ENCODE data around the gene SRPK3.

- TF ChIP-seq, protein P1, sequence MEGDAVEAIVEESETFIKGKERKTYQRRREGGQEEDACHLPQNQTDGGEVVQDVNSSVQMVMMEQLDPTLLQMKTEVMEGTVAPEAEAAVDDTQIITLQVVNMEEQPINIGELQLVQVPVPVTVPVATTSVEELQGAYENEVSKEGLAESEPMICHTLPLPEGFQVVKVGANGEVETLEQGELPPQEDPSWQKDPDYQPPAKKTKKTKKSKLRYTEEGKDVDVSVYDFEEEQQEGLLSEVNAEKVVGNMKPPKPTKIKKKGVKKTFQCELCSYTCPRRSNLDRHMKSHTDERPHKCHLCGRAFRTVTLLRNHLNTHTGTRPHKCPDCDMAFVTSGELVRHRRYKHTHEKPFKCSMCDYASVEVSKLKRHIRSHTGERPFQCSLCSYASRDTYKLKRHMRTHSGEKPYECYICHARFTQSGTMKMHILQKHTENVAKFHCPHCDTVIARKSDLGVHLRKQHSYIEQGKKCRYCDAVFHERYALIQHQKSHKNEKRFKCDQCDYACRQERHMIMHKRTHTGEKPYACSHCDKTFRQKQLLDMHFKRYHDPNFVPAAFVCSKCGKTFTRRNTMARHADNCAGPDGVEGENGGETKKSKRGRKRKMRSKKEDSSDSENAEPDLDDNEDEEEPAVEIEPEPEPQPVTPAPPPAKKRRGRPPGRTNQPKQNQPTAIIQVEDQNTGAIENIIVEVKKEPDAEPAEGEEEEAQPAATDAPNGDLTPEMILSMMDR (conservative IDR thresholded peaks at IDR 0.05; ENCODE audit: low read depth in 2 of 2) = no peak
- TF ChIP-seq REST (IDR thresholded peaks at IDR 0.05; ENCODE audit: unreplicated experiment) = no peak
- no peak for TF ChIP-seq POLR2AphosphoS5 (IDR thresholded peaks at IDR 0.05; ENCODE audit: low read depth)
- no peak for TF ChIP-seq EZH2 (IDR thresholded peaks at IDR 0.05; ENCODE audit: low read depth, unreplicated experiment)
- TF ChIP-seq EZH2phosphoT487 (IDR thresholded peaks at IDR 0.05; ENCODE audit: unreplicated experiment) = no peak
- TF ChIP-seq JUNB (IDR thresholded peaks at IDR 0.05; ENCODE audit: unreplicated experiment) = no peak
- no peak for TF ChIP-seq CREB1 (CRISPR knock-in tag; IDR thresholded peaks at IDR 0.05; ENCODE audit: low read depth)
- no peak for TF ChIP-seq ETS1 (IDR thresholded peaks at IDR 0.05)
- no peak for TF ChIP-seq ZNF114 (CRISPR knock-in tag; IDR thresholded peaks at IDR 0.05)
- no peak for TF ChIP-seq NANOG (IDR thresholded peaks at IDR 0.05; ENCODE audit: borderline replicate concordance)
- no peak for TF ChIP-seq ZNF331 (CRISPR knock-in tag; IDR thresholded peaks at IDR 0.05; ENCODE audit: low read depth)
Observed at GRCh38 chrX:153765138-153766079, 15.4 kb upstream of the SRPK3 start.
